Stomach (tissue), 9 donors: Measurements from ENCODE around the gene PRR5L. TPM values are rescaled to one million over a fixed set of nuclear protein-coding genes. Genes with fewer than 3 reads are reported as not detected.

Source experiments
- DNase-seq, 2 donors: peaks; one replicate each; pipeline versions ENCODE4 v3.0.0 to v3.0.0-alpha.2; 2013 to 2019
- H3K27ac ChIP-seq, 5 donors: fragments of 200-600 bp in 4 of 5; sonication (generic) in 4 of 5; one replicate each; pipeline ENCODE4 v1.5.1; 2013 to 2019; ENCODE audit warnings: mild to moderate bottlenecking in 1 of 5, moderate library complexity in 1 of 5
- H3K27me3 ChIP-seq, 3 donors: fragments of 200-600 bp; sonication (generic); one replicate each; pipeline ENCODE4 v1.5.1; 2017 to 2019; ENCODE audit warnings: mixed run types in 1 of 3
- H3K36me3 ChIP-seq, 4 donors: fragments of 200-600 bp; sonication (generic); 1 replicate in 3 of 4; 2 replicates in 1 of 4; pipeline ENCODE4 v1.5.1; 2016 to 2019
- H3K4me1 ChIP-seq, 4 donors: fragments of 200-600 bp; sonication (generic); one replicate each; pipeline ENCODE4 v1.5.1; 2016 to 2019
- H3K4me3 ChIP-seq, 4 donors: fragments of 200-600 bp; sonication (generic) in 3 of 4; one replicate each; pipeline ENCODE4 v1.5.1; 2016 to 2019; ENCODE audit warnings: mild to moderate bottlenecking in 1 of 4
- H3K9me3 ChIP-seq, 4 donors: fragments of 200-600 bp; sonication (generic); one replicate each; pipeline ENCODE4 v1.5.1; 2016 to 2019
- EP300 ChIP-seq: sonication (generic); formaldehyde crosslinking; IDR thresholded peaks from one replicate; pipeline ENCODE4 v1.6.1; 2017; ENCODE audit warnings: antibody characterized with exemption
- POLR2A ChIP-seq, 4 donors: fragments of 450-650 bp; IDR thresholded peaks; one replicate each; pipeline ENCODE4 v1.6.1; 2016; ENCODE audit warnings: antibody characterized with exemption in 4 of 4, control low read depth in 2 of 4, mild to moderate bottlenecking in 1 of 4, moderate library complexity in 1 of 4
- POLR2AphosphoS5 ChIP-seq, 3 donors: sonication (generic); formaldehyde crosslinking; IDR thresholded peaks; one replicate each; pipeline ENCODE4 v1.6.1; 2016; ENCODE audit warnings: antibody characterized with exemption in 3 of 3
- WGBS, 5 donors: extraction: QIAGEN DNeasy Blood & Tissue Kit in 3 of 5; methylation state at CpG; one replicate each; pipeline versions ENCODE4 v1.1.5 to v1.1.7; 2013 to 2018; 5-methylcytosine and 5-hydroxymethylcytosine counted together
- intact Hi-C: fragments of 100-400 bp; cut with DNase I; formaldehyde crosslinking; loops from one replicate; pipeline ENCODE4 v1.15.1; 2023; ENCODE audit warnings: low total_unique reads
- polyA plus RNA-seq, 3 donors: library from polyadenylated mRNA; stranded (reverse); fragments of 200-250 nt; gene quantifications; one replicate each; pipeline ENCODE4 v1.2.3, GENCODE V29; 2013
- total RNA-seq, 5 donors: library from RNA; depleted of rRNA; stranded (reverse); fragments of >200 nt; gene quantifications; one replicate each; pipeline versions ENCODE4 v1.1.0 to v1.2.3, GENCODE V29; 2014 to 2016
- TF ChIP-seq, protein P1 (sequence below), 7 experiments: fragments of 450-650 bp in 4 of 7; fragments of 200-600 bp in 3 of 7; sonication (generic) in 3 of 7; IDR thresholded peaks; one replicate each; pipeline ENCODE4 v1.5.1; 2016 to 2019; ENCODE audit warnings: antibody characterized with exemption in 7 of 7, control low read depth in 2 of 7, mild to moderate bottlenecking in 1 of 7
- donor health status: healthy with polysubstance abuse.
- donor health status: Bipolar disorder and iron deficiency.
- donor health status: healthy.

Gene PRR5L
- total and polyA plus RNA-seq, 8 donors, result 1.4 to 274 (median 2.4) TPM; not detected in 1

DNA sequence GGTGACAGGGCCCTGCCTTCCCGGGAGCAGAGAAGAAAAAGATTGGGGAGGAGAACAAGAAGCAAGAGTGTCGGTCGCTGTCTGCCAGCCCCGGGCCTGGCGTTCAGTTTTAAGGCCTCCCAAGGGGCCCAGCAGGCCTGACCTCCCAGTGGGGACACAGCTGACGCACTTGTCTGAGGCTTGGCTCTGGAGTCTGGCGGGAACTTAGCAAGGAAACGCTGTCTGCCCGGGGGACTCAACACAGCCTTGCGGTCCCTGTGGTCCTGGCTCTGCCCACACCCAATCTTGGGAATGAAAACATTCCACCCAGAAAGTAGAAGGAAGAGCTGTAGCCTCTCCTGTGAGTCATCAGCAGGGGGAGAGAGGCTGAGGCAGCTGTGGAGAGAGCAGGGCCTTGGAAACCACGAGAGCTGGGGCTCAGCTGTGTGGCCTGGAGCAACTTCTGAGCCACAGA is 159.6 kb downstream of the PRR5L start:
- H3K36me3 ChIP-seq, result peaks cover 0 to 17% (median 0%) of the 10 kb centered on the region in 4 donors
- intact Hi-C loops, result no loop called here
- DNase-seq, result peak; percentile 36 to 68

DNA sequence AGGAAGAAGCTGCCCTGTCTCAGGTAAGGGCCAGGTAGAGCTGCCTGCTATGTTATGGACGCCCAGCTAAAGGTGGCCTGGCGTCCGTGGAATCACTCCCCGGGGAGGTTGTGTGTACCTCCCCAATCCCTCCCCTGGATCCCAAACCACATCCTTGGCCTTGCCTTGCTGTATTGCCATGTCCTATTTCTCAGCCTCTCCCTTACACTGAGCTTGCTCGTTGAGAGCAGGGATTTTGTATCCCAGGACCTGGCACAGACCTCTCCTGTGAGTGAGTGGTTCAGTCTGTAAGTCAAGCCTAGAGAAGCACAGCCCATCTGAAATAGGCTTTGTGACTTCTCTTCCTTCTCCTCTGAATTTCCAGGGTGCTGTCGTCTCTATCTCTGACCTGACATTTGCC is 160.1 kb downstream of the PRR5L start:
- intact Hi-C loops, result no loop called here
- no peak for DNase-seq

More for the DNA sequence above, 159.6 kb downstream of the PRR5L start:
- Histone ChIP-seq H3K27ac (peak overlapping the region in 4 of 5 donors; percentile 57 to 78 (median 64)), H3K27me3 (no peaks in the 10 kb centered on the region), H3K4me3 (no peak overlapping the region), H3K9me3 (no peaks in the 10 kb centered on the region), H3K4me1 (peaks cover 0 to 22% (median 4%) of the 10 kb centered on the region in 4 donors)
- WGBS, 5 donors, result 56 to 76% (median 68%) methylated on average over 10 to 11 of the region's 11 CpGs
- TF ChIP-seq POLR2AphosphoS5 (IDR thresholded peaks at IDR 0.05), result peak in 2 of 3 donors; percentile 11 to 29
- TF ChIP-seq POLR2A (IDR thresholded peaks at IDR 0.05), result no peak

DNA sequence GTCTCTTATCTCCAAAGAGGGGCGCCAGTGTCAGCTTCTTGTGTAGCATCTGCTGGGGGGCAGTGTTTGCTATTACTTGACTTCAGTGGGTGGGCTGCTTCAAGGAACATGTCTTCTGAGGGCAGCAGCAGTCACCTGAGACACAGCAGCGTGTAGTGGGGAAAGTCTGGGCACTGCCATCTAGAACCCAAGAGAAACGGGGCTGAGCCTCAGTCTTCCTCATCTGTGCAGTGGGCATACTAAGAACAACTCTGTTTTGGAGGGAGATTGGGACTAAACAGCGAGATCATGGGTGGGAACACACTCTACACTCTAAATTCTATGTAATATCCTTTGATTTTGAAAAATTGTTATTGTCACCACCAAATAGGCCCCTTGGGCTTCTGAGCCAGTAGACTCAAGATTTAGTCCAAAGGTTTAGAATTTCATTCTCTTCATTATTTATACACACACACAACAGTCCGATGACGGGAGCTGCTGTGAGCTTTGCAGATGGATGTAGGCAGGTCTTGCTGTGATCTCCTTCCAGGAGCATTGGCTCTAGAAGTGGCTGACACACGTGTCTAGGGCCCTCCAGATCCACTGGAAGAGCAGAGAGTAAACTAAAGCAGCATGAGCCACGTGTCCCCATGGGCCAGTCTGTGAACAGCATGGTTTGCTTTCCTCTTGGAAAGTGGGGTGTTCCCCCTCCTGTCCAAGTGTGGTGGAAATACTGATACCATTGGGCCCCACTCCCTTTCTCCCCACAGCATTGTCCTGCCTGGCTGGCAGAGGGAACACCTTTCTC is 162.2 kb downstream of the PRR5L start:
- H3K27me3 ChIP-seq, result no peaks in the 10 kb centered on the region
- no peak for DNase-seq
- 77 to 88% (median 84%) methylated on average over 8 of the region's 8 CpGs for WGBS, 5 donors
- TF ChIP-seq POLR2A (IDR thresholded peaks at IDR 0.05), result no peak
- H3K4me3 ChIP-seq, result no peak overlapping the region
- H3K4me1 ChIP-seq, result peaks cover 0 to 5% (median 0%) of the 10 kb centered on the region in 4 donors
- intact Hi-C loops, result no loop called here
- H3K36me3 ChIP-seq, result peaks cover 0 to 22% (median 11%) of the 10 kb centered on the region in 4 donors
- no peak overlapping the region for H3K27ac ChIP-seq
- no peaks in the 10 kb centered on the region for H3K9me3 ChIP-seq

More for the DNA sequence above, 160.1 kb downstream of the PRR5L start:
- peaks cover 0 to 17% (median 0%) of the 10 kb centered on the region in 4 donors for H3K4me1 ChIP-seq
- no peaks in the 10 kb centered on the region for H3K27me3 ChIP-seq
- peak overlapping the region; percentile 52 to 78 (median 59) for H3K27ac ChIP-seq
- peaks cover 0 to 16% (median 0%) of the 10 kb centered on the region in 4 donors for H3K36me3 ChIP-seq
- TF ChIP-seq POLR2A (IDR thresholded peaks at IDR 0.05), result no peak
- no peak for TF ChIP-seq POLR2AphosphoS5 (IDR thresholded peaks at IDR 0.05)
- no peak for TF ChIP-seq EP300
- TF ChIP-seq, protein P1, sequence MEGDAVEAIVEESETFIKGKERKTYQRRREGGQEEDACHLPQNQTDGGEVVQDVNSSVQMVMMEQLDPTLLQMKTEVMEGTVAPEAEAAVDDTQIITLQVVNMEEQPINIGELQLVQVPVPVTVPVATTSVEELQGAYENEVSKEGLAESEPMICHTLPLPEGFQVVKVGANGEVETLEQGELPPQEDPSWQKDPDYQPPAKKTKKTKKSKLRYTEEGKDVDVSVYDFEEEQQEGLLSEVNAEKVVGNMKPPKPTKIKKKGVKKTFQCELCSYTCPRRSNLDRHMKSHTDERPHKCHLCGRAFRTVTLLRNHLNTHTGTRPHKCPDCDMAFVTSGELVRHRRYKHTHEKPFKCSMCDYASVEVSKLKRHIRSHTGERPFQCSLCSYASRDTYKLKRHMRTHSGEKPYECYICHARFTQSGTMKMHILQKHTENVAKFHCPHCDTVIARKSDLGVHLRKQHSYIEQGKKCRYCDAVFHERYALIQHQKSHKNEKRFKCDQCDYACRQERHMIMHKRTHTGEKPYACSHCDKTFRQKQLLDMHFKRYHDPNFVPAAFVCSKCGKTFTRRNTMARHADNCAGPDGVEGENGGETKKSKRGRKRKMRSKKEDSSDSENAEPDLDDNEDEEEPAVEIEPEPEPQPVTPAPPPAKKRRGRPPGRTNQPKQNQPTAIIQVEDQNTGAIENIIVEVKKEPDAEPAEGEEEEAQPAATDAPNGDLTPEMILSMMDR (IDR thresholded peaks at IDR 0.05), result no peak
- no peak overlapping the region for H3K4me3 ChIP-seq
- 75 to 85% (median 82%) methylated on average over 5 to 6 of the region's 6 CpGs for WGBS, 5 donors
- no peaks in the 10 kb centered on the region for H3K9me3 ChIP-seq

DNA sequence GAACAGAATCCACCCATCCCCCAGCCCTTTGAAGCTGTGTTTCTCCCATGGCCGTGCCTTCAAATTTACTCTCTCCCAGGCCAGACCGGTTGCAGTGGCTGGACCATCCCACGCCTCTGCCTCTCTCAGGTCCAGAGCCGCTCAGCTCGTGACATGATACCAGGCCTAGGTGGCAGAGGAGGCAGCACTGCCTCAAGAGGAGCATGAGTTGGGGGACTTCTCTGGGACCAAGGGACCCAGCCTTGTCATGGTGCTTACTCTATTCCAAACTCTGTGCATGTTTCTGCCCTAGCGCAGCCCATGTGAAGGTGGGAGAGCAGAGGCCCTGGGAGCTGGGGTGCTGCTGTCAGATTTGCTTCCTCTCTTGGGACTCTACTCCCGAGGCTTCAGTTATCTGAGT is 163.0 kb downstream of the PRR5L start:
- DNase-seq, result no peak
- Histone ChIP-seq H3K9me3 (no peaks in the 10 kb centered on the region), H3K4me1 (peaks cover 0 to 5% (median 0%) of the 10 kb centered on the region in 4 donors), H3K4me3 (no peak overlapping the region), H3K27me3 (no peaks in the 10 kb centered on the region), H3K36me3 (peaks cover 0 to 22% (median 11%) of the 10 kb centered on the region in 4 donors), H3K27ac (no peak overlapping the region)
- TF ChIP-seq, protein P1 (IDR thresholded peaks at IDR 0.05), result no peak
- no peak for TF ChIP-seq POLR2A (IDR thresholded peaks at IDR 0.05)
- TF ChIP-seq EP300, result no peak
- TF ChIP-seq POLR2AphosphoS5 (IDR thresholded peaks at IDR 0.05), result no peak
- intact Hi-C loops, result no loop called here
- 82 to 89% (median 86%) methylated on average over 6 to 7 of the region's 7 CpGs for WGBS, 5 donors

DNA sequence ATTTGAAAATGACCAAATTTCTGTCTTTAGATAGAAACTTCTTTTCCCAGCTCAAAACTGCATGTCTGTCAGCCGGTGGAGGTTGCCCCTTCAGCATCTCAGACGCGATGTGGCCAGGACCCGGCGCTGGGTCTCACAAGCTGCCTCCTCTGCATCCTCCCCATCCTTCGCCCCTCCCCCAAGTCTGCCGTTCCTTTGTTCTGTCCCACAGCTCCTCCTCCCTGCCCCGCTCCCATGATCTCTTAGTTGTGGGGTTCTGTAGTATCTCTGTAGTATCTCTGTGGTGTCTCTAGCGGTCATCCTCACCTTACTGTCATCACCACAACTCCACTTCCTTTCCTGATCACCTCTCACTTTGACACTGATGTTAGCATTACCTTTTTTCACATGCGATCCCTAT is 164.1 kb downstream of the PRR5L start:
- WGBS, 5 donors, result 70 to 79% (median 72%) methylated on average over 10 of the region's 10 CpGs

More for the DNA sequence above, 164.1 kb downstream of the PRR5L start:
- Histone ChIP-seq H3K36me3 (peaks cover 0 to 15% (median 11%) of the 10 kb centered on the region in 4 donors), H3K4me3 (no peak overlapping the region), H3K4me1 (peaks cover 0 to 5% (median 0%) of the 10 kb centered on the region in 4 donors), H3K9me3 (no peaks in the 10 kb centered on the region), H3K27me3 (no peaks in the 10 kb centered on the region), H3K27ac (no peak overlapping the region)
- TF ChIP-seq POLR2AphosphoS5 (IDR thresholded peaks at IDR 0.05), result no peak
- TF ChIP-seq, protein P1 (IDR thresholded peaks at IDR 0.05), result no peak
- TF ChIP-seq EP300, result no peak
- TF ChIP-seq POLR2A (IDR thresholded peaks at IDR 0.05), result no peak
- DNase-seq, result no peak
- intact Hi-C loops, result no loop called here
